ENCODE measurements around the gene APOBEC3F.

DNA sequence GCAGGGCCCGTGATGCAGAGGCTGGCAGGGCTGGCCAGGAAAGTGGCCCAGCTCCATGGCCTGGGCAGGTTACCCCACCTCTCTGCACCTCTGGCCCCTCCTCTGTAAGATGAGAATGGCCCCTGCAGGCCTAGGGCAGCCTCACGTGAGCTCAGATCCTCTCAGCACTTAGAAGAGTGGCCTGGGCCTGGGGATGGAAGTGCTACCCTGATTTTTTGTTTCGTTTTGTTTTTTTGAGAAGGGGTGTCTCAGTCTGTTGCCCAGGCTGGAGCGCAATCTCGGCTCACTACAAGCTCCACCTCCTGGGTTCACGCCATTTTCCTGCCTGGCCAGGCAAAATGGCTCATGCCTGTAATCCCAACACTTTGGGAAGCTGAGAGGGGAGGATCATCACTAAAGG lies 57.4 kb downstream of the APOBEC3F start:
- no peak for TF ChIP-seq ZNF274 (IDR thresholded peaks at IDR 0.05; ENCODE audit: low read depth, low read length)
- TF ChIP-seq SUZ12 (IDR thresholded peaks at IDR 0.05; ENCODE audit: extremely low read depth, insufficient read depth, insufficient read length): no peak
- no peak for TF ChIP-seq YY1 (IDR thresholded peaks at IDR 0.05; ENCODE audit: insufficient read depth, insufficient read length)

Data from NT2/D1 (cell line).